NCI-H226 (cell line): ENCODE data around the gene GNG12.

ENCODE experiments used
- DNase-seq: peaks from one replicate; pipeline ENCODE4 v3.0.0-alpha.2; 2015

The GNG12 gene

GRCh38 chr1:67780637-67781036 lies 52.6 kb downstream of the GNG12 start:
- DNase-seq = no peak

DNA sequence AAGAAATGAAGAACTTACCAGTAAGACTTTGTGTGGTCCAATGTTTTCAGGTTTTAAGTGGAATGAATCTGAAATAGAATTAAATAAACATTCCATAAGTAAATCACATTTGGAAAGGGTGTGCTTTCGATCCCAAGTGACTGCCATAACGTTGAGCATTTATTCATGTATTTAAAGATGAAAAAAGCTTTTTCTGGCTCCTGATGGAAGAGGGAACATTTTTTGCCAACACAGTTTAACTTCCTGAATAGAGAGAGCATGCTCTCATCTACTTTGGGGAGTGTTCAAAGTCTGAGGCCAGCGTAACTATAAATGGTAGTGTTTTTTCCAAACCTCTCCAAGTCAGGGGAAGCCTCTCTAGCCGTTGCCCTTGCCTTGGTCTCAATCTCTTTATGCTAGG lies 55.8 kb downstream of the GNG12 start:
- no peak for DNase-seq

DNA sequence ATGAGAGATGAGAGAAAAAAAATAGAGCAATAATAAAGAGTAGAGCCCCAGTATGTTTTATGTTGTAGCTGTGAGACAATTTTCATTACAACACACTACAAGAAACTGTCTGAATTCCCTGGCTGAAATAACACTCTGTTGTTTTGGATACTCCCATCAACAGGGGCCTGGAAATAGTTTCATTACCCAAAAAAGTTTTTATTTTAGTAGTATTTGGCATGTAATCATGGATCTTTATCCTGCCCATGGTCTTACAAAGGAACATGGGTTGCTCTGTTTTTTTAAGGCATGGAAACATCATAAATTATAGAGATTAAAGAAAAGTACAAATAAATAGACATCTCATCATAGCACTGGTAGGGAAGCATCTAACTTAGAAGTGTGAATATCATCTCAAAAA lies 56.3 kb downstream of the GNG12 start:
- no peak for DNase-seq

GRCh38 chr1:67773462-67773861 lies 59.8 kb downstream of the GNG12 start:
- peak; percentile 50 for DNase-seq

DNA sequence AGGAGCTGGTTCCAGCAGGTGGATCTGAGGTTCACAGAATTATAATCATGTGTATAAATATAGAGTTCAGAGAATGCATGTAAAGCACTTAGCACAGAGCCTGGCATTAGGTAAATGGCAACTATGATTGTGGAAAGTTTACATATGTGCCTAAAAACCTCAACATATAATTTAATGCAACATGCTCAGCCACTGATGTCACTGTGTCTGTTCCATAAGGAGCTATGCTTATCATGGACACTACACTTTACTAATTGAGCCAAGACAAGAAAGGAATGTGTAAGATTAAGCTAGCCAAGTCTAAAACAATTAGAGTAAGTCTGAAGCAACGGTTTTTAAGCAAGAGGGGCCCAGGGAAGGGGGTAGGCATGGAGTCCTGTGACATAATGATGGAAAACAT lies 61.5 kb downstream of the GNG12 start:
- no peak for DNase-seq

DNA sequence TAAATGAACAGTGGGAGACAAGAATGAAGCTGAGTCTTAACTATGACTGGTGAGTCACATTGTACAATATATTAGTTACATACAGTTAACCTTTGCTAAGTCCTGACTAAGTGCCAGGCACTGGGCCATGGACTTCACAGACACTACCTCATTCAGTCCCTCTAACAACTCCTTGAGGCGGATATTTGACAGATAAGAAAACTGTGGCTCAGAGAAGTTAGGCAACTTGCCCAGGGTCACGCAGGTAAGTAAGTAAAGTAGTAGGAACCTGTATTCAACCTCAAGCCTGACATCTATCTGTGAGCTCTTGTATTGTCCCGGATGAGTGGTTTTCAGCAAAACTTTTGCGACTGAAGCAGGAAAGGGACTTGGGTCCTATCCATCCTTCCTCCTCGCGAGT lies 62.1 kb downstream of the GNG12 start:
- DNase-seq = peak; percentile 96

GRCh38 chr1:67769633-67770256 lies 63.5 kb downstream of the GNG12 start:
- no peak for DNase-seq

DNA sequence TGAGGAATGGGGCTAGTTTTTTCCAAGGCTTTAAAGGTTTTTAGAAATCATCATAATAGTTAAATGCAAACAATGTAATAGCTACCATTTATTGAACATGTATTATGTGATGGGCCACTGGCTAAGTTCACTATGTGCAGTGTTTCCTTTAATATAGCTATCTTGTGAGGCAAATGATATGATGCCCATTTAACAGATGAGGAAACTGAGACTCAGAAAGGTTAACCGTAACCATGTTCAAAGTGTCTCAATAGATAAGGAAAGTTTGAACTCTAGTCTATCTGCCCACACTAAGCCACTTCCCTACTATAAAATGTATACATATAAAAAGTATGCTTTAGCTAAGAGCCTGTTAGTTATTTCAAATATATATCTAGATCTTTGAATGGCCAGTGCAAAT lies 64.8 kb downstream of the GNG12 start:
- DNase-seq = no peak

GRCh38 chr1:67767103-67767782 lies 66.0 kb downstream of the GNG12 start:
- no peak for DNase-seq

DNA sequence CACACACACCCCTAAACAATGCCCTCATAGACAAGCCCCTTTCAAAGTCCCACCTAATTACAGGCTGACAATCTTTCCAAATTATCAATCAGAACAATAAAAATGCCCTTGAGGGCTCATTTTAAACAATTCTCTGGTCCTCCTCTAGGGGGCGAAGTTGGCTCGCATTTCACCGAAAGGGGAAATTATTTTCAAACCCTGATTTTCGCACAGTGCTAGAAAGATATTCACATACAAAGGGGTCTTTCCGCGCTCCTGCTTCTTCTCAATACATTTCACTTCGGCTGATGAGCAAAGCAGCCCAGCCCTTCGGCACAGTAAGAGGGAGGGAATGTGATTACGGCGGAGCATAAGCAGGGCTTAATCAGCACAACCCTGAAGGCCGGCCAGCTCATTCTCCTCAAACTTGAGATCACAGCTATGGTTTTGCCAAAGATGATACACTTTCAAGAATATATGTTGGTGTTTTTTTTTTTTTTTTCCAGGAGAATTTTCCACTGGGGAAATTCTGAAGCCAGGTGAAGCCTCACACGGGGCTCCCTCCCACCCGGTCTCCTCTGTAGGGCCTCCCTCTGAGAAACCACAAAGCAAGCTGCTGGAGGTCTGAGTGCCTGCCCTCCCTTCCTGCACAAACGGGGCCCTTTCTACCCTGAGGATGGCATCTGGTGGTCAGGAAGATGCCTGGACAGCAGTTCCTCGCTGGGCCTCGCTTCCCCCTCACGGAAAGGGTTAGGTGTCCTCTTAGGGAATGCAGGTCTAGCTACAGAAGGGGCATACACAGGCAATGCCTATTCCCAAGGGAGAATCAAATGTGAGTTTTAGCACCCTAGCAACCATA lies 66.9 kb downstream of the GNG12 start:
- peak; percentile 93 for DNase-seq

DNA sequence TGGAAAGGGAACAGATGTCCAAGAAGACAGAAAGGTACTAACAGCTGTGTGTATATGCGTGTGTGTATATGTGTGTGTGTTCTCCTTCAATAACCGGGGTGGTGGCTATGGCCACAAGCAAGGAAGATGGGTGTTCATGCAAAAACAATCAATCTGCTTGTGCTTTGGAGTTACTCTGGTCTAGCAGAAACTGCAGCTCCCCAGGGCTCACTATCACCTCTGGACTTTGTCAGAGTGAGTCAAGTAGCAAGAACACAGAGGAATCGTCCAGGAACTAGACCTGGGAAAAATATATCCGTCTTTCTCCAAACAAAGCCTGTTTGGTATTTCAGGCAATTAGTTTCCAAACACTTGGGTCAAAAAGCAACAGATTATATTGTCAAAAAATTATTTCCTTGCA lies 68.6 kb downstream of the GNG12 start:
- no peak for DNase-seq

- no peak for DNase-seq
Observed at GRCh38 chr1:67761730-67762129, 71.5 kb downstream of the GNG12 start.

- DNase-seq = no peak
Observed at GRCh38 chr1:67761091-67761490, 72.2 kb downstream of the GNG12 start.

DNA sequence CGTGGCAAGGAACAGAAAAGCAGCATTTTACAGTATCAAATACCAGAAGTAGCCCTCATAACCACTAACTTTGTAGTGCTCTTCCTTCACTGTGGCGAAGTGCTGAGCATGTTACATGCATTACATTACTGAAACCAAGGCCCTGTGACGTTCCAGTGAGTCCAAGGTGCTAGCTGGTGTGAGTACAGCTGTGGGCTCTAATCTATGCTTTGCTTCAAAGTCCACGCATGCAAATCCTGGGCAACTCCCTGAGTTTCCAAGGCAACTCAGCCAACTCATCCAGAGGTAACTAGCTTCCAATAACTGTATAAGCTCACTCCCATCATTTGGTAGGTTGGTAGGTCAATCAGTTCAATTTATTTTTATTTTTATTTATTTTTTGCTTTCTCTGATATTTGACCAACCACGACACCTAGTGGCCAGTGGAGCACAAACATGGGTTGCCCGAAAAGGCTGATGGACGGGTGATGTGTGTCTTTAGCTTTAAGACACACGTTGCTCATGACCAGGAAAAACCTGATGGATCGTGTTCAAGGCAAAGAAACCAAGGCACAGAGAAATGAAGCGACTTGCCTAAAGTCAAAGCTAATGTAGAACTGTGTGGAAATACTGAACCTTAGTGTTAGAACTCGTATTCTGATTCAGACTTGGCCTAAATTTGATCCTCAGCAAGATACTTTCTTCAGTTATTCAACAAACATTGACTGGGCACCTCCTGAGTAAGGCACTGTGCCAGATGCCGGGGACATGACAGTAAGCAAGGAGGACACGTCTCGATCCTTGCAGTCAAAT lies 73.0 kb downstream of the GNG12 start:
- peak; percentile 55 for DNase-seq

- DNase-seq = no peak
Observed at GRCh38 chr1:67759692-67760029, 73.6 kb downstream of the GNG12 start.

DNA sequence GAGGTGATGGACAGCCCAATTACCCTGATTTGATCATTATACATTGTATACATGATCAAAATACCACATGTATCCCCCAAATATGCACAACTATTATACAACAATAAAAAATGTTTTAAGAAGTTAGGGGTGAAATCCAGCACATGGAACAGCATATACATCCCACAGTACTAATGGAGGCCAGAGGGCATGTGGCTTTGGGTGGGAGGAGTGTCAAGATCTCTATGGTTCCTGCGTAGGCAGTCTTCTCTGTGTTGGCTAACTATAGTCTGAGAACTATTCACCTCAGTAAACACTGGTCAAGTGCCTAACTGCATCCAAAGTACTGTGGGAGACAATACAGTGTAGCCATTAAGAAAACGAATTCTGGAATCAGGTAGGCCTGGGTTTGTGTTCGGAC lies 74.2 kb downstream of the GNG12 start:
- no peak for DNase-seq

DNA sequence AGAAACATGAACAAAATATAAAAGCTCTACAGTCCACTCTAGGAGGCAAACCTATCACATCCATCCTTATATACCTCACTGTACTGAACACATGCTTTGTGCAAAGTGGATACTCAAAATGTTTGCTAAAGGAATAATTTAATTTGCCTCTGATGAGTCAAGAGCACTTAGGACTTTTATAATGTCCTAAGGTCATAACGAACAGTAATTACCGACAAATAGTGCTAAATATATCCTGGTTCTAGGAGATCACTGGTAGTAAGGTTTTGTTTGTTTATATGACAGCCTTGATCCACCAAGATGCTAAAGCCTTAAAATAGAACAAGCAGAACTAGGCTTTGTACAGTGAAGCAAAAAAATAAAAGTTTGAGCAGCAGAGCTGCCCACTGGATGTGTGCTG lies 77.6 kb downstream of the GNG12 start:
- DNase-seq = no peak

GRCh38 chr1:67755160-67755559 lies 78.1 kb downstream of the GNG12 start:
- DNase-seq = no peak

GRCh38 chr1:67754526-67754920 lies 78.7 kb downstream of the GNG12 start:
- no peak for DNase-seq

- no peak for DNase-seq
Observed at GRCh38 chr1:67753776-67754525, 79.3 kb downstream of the GNG12 start.

DNA sequence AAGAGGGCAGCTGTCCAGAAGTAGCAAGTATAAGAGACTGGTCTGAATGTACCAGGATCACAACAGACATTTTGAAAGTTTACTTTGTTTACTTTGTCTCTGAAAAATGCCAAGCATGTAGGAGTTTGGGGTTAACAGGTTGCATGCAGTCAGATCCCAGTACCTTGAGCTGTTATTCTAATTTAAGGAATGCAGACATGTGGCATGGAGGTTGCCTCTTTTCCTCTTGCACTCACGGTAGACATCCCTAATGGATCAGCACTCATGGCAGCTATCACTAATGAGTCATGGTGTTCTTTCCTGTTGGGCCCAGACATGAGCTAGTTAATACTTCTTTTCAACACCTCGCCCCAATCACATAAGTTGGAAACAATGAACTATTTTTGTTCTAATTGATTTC lies 81.0 kb downstream of the GNG12 start:
- peak; percentile 78 for DNase-seq

DNA sequence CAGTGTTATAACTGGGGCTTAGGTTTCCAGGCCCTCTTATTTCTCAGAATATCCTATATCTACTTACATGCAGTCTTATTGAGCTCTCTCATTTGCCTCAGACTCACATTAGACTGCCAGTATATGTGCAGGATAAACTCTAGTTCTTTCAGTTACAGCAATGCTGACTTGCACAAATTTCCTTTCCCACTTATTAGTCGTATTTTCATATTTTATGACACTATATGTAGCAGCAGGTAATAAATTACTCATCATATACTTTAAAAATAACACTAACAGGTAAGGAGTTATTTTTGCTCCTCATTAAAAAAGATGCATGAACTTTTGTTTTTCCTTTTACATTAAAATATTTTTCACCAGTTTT lies 82.6 kb downstream of the GNG12 start:
- DNase-seq = no peak
